Stimulated activated CD8-positive, alpha-beta memory T cell treated with anti-CD3 and anti-CD28 coated beads, Interleukin-2, amount 100 ng/mL, for 48 hours (primary cell): ENCODE data around the gene CADM1.

Experiments used
- DNase-seq, 2 donors: peaks; one replicate each; pipeline ENCODE4 v3.0.0-alpha.2; 2020; ENCODE audit warnings: low read depth in 2 of 2

CADM1 gene

GRCh38 chr11:115446214-115446613 is 58.0 kb downstream of the CADM1 start:
- no peak for DNase-seq

- no peak for DNase-seq
These were observed 59.7 kb downstream of the CADM1 start for GRCh38 chr11:115444542-115444941.

GRCh38 chr11:115439969-115440540 is 64.2 kb downstream of the CADM1 start:
- no peak for DNase-seq

DNA sequence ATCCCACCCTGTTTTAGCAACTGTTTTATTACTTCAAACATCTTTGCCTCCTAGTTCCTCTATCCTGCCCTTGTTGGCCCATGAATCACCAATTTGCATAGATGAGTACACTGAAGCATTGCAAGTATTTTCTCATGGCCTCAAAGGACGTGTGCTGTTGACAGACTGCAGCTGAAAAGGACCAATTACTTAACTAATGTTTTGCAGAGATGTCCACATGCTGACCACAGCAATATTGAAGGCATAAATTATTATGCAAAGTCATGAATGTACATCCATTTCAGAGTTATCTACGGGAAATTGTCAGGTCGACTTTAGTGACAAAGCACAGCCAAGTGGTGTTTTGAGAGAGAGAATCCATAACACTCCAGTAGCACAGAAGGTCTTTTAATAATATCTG is 64.8 kb downstream of the CADM1 start:
- no peak for DNase-seq

DNA sequence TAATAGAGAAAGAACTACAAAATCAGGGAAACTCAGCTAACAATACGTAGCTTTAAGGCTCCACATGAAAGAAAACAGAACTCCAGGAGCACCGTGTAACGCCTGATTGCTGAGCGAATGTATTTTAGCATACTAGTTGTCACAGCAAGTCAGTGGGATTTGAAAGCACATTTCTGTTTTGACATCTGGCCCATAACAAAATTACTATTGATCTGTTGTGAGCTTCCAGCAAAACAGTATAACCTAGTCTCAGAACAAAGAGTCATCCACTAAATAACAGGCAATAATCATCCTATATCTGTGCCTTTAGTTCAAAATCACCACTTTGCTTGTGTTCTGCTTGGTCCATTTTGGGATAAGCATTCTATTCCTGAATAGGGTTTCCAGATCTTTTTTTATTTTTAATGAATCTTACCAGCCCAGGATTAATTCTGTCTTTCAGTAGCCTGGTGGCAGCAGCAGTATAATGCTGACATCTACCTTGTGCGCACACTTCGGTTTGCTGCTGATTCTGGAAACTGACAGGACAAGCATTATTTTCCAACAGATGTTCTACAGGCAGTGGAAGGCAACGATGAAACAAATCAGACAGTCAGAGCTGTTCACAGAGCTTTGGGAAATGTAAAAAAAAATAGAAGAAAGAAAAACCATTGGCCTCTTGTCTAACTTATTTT is 66.2 kb downstream of the CADM1 start:
- no peak for DNase-seq

- DNase-seq: no peak
These were observed 73.9 kb downstream of the CADM1 start for GRCh38 chr11:115430345-115430744.

DNA sequence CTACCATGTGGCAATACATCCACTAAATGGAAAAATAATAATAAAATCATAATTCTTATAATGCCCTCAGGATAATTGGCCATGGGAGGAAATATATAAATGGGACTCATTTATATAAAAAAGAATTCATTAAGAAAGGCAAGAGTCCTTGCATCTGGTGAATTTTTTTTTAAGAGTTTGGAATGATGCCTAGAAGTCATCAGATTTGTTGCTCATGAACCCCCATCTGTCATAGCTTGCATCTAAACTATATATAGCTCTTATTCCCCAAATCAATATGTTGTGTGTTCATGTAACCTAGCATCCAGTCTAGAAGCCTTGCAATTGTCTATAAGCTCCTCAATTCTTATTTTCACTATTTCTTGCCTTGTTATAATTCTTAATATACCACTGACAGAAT is 75.9 kb downstream of the CADM1 start:
- no peak for DNase-seq

DNA sequence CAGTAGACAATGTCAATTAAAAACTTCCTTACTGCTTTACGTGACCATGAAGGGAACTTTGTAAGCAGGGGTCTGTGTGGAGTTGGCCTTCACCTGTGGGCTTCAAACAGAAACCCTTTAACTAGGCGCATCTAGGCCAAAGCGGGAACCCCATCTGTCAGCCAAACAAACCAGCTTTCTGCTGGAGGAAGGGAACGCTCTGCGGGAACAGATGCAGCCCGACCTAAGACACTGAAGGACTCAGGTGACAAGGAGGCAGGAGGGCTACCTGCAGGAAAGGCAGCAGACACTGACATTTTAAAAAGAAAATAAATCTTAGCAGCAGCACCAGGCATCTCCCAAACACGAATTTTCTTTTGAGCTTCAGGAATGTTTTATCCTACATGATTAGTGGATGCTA is 78.4 kb downstream of the CADM1 start:
- no peak for DNase-seq

DNA sequence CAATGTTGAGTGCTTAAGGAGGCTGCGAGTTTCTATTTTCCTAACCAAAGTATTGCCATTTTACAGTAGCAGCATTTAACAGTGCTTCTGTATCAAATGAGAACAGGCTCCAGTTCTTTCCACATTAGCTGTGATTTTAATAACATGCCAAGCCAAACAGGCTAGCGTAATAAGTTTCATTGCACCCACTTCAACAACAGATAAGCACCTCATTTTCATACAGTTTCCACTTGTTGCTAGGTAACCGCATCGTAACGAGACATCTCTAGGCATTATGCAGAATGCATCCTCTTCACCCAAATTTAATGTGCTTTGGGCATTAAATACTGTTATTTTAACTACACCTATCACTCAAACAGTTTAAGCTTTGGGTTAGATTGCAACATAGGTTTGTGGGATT is 79.0 kb downstream of the CADM1 start:
- DNase-seq: no peak

- no peak for DNase-seq
These were observed 80.3 kb downstream of the CADM1 start for GRCh38 chr11:115423728-115424459.

DNA sequence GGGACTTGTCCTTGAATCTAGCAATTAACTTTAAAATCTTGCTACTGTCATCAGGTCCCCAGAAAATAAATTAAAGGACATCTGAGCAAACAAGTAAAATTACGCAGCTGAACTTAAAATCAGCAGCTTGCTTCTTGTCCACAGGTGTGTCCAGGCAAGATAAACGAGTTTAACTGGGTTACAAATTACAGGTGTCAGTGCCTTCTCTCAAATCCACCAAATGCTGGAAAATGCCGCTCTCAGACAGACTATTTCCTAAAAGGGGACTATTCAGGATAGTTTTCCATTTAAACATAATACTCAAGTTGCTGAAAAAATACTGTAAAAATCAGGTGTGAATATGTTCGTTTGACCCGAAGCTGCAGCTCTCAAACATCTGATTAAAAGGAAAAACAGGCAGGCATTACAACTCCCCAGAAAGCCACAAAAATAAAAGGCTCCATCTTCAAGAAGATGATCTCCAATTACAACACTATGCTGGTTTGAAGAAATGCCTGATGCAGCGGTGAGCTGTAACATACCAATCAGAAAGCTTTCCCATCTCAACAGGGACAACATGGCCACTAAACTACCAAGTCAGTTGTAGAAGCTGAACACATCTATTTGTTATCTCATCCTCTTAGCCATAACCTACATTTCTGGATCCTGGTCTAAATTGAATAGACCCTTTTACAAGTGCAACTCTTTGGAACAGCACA is 82.1 kb downstream of the CADM1 start:
- no peak for DNase-seq

DNA sequence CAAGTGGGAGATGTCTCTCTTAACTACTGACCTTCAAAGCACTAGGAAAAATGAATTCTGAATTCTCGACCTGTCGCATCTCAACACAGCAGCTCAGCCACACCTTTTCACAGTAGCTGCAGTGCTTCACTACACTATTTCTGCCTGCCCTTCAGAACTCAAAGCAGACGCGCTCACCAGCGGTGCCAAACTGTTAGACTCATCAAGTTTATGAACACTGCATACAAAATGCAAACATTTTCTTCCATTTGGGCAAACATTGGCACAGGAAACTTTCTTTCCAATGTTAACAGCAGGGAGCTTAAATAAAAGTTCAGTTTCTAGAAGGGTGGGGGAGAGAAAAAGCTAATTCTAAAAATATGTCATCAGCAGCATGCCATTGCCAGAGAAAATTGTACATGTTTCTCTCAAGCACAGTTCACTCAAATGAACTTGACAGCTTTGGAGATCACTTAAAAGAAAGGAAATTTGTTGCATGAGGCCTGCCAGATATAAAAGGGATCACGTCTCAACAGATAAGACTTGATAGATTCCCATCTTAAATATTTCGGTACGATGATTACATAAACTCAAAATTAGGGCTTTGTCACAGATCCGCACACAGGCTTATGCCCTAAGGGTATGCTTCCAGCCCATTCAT is 82.7 kb downstream of the CADM1 start:
- DNase-seq: no peak

- no peak for DNase-seq
These were observed 83.7 kb downstream of the CADM1 start for GRCh38 chr11:115420505-115420904.

GRCh38 chr11:115418626-115419025 is 85.6 kb downstream of the CADM1 start:
- DNase-seq: no peak

DNA sequence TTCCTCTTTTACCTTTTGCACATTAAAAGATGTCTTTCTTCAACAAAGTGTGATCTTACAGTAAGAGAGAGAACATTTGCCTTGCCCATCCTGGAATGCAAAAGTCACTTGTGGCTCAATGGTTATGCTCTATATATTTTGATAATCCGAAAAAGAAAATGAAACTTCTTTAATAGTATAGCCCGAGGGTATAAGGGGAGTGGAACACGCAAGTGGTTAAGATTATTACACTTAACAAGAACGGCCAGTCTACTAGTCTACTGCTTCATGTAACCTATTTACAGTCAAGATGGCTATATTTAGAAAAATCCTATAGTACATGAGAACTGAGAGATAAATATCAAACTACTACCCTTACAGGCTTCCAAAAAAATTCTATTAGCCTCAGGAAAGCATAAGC is 86.1 kb downstream of the CADM1 start:
- no peak for DNase-seq

GRCh38 chr11:115411120-115411519 is 93.1 kb downstream of the CADM1 start:
- no peak for DNase-seq

DNA sequence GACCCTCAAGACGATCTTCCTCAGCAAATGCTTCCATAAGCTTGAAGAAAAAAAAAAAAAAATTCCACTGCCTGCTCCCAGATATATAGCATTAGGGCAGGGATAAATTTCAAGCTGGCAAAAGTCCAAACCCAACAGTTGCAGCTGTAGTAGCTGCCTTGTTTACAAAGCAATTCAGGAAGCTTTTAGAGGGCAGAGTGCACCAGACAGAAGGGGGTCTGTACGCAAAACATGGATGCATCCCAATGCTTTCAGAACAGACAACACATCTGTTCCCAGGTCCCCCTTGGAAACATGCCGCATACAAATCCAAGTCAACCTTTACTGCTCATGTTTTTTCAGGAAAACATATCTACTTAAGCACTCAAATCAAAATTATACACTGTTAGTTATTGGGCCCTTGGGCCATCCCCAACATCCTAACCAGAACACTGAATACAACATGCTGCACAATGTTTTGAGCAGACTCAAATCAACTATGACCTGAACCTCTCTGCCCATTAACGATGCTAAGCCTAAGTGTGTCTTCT is 94.5 kb downstream of the CADM1 start:
- DNase-seq: no peak

GRCh38 chr11:115409116-115409670 is 95.0 kb downstream of the CADM1 start:
- no peak for DNase-seq

GRCh38 chr11:115408036-115408921 is 95.9 kb downstream of the CADM1 start:
- DNase-seq: no peak

GRCh38 chr11:115407496-115407895 is 96.7 kb downstream of the CADM1 start:
- DNase-seq: no peak

GRCh38 chr11:115406404-115406803 is 97.8 kb downstream of the CADM1 start:
- no peak for DNase-seq
